ENCODE measurements around the gene LAMP1.

LAMP1 gene

GRCh38 chr13:113350938-113351335 lies 53.9 kb downstream of the LAMP1 start:
- no peak for TF ChIP-seq CTCF (IDR thresholded peaks at IDR 0.05; ENCODE audit: control extremely low read depth, extremely low read depth, low read depth, missing control alignments)
- no peak for DNase-seq (ENCODE audit: extremely low spot score)
- ChIA-PET POLR2A (no interaction called here), CTCF (no interaction called here)

- ChIA-PET POLR2A (interaction anchor here (0.5 kb wide), 1 partner anchor 51 kb away, joined by 4 read pairs; no protein-coding TSS in a partner anchor), CTCF (no interaction called here)
- DNase-seq (ENCODE audit: extremely low spot score) = no peak
- no peak for TF ChIP-seq CTCF (IDR thresholded peaks at IDR 0.05; ENCODE audit: control extremely low read depth, extremely low read depth, low read depth, missing control alignments)
Observed at GRCh38 chr13:113351514-113352026, 54.5 kb downstream of the LAMP1 start.

- ChIA-PET POLR2A (no interaction called here), CTCF (no interaction called here)
- no peak for DNase-seq (ENCODE audit: extremely low spot score)
- TF ChIP-seq CTCF (IDR thresholded peaks at IDR 0.05; ENCODE audit: control extremely low read depth, extremely low read depth, low read depth, missing control alignments) = no peak
Observed at GRCh38 chr13:113353254-113353653, 56.2 kb downstream of the LAMP1 start.

GRCh38 chr13:113354831-113355610 lies 58.0 kb downstream of the LAMP1 start:
- DNase-seq (ENCODE audit: extremely low spot score) = no peak
- ChIA-PET POLR2A (no interaction called here), CTCF (no interaction called here)
- TF ChIP-seq CTCF (IDR thresholded peaks at IDR 0.05; ENCODE audit: control extremely low read depth, extremely low read depth, low read depth, missing control alignments) = no peak

- CTCF ChIA-PET = no interaction called here
- POLR2A ChIA-PET = no interaction called here
Observed at GRCh38 chr13:113355621-113356020, 58.6 kb downstream of the LAMP1 start.

GRCh38 chr13:113356596-113356995 lies 59.6 kb downstream of the LAMP1 start:
- no peak for TF ChIP-seq CTCF (IDR thresholded peaks at IDR 0.05; ENCODE audit: control extremely low read depth, extremely low read depth, low read depth, missing control alignments)
- DNase-seq (ENCODE audit: extremely low spot score) = no peak
- ChIA-PET CTCF (no interaction called here), POLR2A (interaction anchor here (0.7 kb wide), 1 partner anchor 374 kb away, joined by 6 read pairs; no protein-coding TSS in a partner anchor)

More at GRCh38 chr13:113355621-113356020, 58.6 kb downstream of the LAMP1 start:
- no peak for TF ChIP-seq CTCF (IDR thresholded peaks at IDR 0.05; ENCODE audit: control extremely low read depth, extremely low read depth, low read depth, missing control alignments)
- DNase-seq (ENCODE audit: extremely low spot score) = no peak

Data from GM10248 (cell line).